ENCODE data around the gene GRHL1. TPM values are rescaled to one million over a fixed set of nuclear protein-coding genes. Genes with fewer than 3 reads are reported as not detected.

The GRHL1 gene
- total RNA-seq, 1 experiment from 2014 or later, result 11.6 TPM

DNA sequence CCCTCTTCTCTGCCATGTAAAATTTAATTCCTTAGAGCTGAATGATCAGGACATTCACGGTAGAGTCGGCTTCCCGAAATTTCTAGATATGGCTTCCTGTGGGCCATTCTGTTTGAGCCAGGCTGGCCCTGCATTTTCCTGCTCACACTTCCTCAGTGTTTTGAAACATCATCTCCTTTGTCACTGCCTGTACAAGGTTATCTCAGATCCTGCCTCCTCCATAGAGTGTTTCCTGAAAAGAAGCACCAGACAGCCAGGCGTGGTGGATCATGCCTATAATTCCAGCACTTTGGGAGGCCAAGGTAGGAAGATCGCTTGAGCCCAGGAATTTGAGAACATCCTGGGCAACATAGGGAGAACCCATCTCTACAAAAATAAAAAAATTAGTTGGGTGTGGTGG lies 43.6 kb downstream of the GRHL1 start:
- no peak overlapping the region for H3K4me3 ChIP-seq (ENCODE audit: low read depth, low read length)
- no peaks in the 10 kb centered on the region for H3K27me3 Mint-ChIP-seq (ENCODE audit: insufficient read depth, unreplicated experiment)
- DNase-seq, result no peak
- ChIA-PET POLR2A (no interaction called here), CTCF (interaction anchor here (1.2 kb wide), 1 partner anchor 11 kb away, joined by 4 read pairs; no protein-coding TSS in a partner anchor)
- H3K27ac Mint-ChIP-seq (ENCODE audit: unreplicated experiment), result no peak overlapping the region
- H3K4me1 ChIP-seq, result no peaks in the 10 kb centered on the region
- H3K36me3 Mint-ChIP-seq (ENCODE audit: insufficient read depth, unreplicated experiment), result peaks cover 18% of the 10 kb centered on the region
- H3K9me3 Mint-ChIP-seq (ENCODE audit: unreplicated experiment), result no peaks in the 10 kb centered on the region
- no peak overlapping the region for H3K4me3 Mint-ChIP-seq (ENCODE audit: unreplicated experiment)
- peaks cover 7% of the 10 kb centered on the region for H3K4me1 Mint-ChIP-seq (ENCODE audit: low read depth, unreplicated experiment)
- no peaks in the 10 kb centered on the region for H3K9me3 ChIP-seq
- no peaks in the 10 kb centered on the region; the same call in none of the 2 replicates for H3K36me3 ChIP-seq (ENCODE audit: control insufficient read depth, insufficient read depth, low read length)
- BruUV-seq (replicated peaks), result no TSS peak
- intact Hi-C loops (cut with micrococcal nuclease; ENCODE audit: unreplicated experiment), result no loop called here
- no peak for TF ChIP-seq CTCF (IDR thresholded peaks at IDR 0.05; ENCODE audit: insufficient read depth in 1 of 2, low read depth in 1 of 2, low read length in 1 of 2, severe bottlenecking in 1 of 2, unreplicated experiment in 1 of 2)
- H3K27me3 ChIP-seq (replicated peaks; ENCODE audit: control insufficient read depth, insufficient read depth, low read length), result no peaks in the 10 kb centered on the region

DNA sequence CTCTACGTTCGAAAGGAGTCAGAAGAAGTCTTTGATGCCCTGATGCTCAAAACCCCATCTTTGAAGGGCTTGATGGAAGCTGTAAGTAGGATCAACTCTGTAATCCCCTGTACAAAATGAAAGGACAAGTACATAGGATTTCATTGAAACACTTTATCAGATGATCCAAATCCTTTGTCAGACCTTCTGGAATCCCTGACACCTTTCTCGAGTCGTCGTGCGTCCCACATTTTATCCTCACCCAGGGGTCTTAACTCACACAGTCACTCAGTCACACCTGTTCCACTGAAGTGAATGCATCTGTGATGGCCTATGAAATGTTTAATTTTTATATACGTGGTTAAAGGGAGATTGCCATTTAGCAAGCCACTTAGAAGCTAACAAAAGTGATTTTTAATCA lies 44.8 kb downstream of the GRHL1 start:
- Mint-ChIP-seq H3K9me3 (ENCODE audit: unreplicated experiment) (no peaks in the 10 kb centered on the region), H3K4me1 (ENCODE audit: low read depth, unreplicated experiment) (peaks cover 3% of the 10 kb centered on the region), H3K27me3 (ENCODE audit: insufficient read depth, unreplicated experiment) (no peaks in the 10 kb centered on the region), H3K36me3 (ENCODE audit: insufficient read depth, unreplicated experiment) (peaks cover 18% of the 10 kb centered on the region), H3K4me3 (ENCODE audit: unreplicated experiment) (no peak overlapping the region), H3K27ac (ENCODE audit: unreplicated experiment) (no peak overlapping the region)
- H3K4me1 ChIP-seq, result no peaks in the 10 kb centered on the region
- no peak for TF ChIP-seq CTCF (IDR thresholded peaks at IDR 0.05; ENCODE audit: insufficient read depth in 1 of 2, low read depth in 1 of 2, low read length in 1 of 2, severe bottlenecking in 1 of 2, unreplicated experiment in 1 of 2)
- no peak overlapping the region for H3K4me3 ChIP-seq (ENCODE audit: low read depth, low read length)
- CTCF ChIA-PET, result interaction anchor here (1.2 kb wide), 1 partner anchor 12 kb away, joined by 4 read pairs; no protein-coding TSS in a partner anchor
- no TSS peak for BruUV-seq (replicated peaks)
- no peak for DNase-seq
- H3K36me3 ChIP-seq (ENCODE audit: control insufficient read depth, insufficient read depth, low read length), result no peaks in the 10 kb centered on the region; the same call in none of the 2 replicates
- no peaks in the 10 kb centered on the region for H3K27me3 ChIP-seq (replicated peaks; ENCODE audit: control insufficient read depth, insufficient read depth, low read length)
- POLR2A ChIA-PET, result no interaction called here
- no peaks in the 10 kb centered on the region for H3K9me3 ChIP-seq
- intact Hi-C loops (cut with micrococcal nuclease; ENCODE audit: unreplicated experiment), result no loop called here

- intact Hi-C loops (cut with micrococcal nuclease; ENCODE audit: unreplicated experiment), result no loop called here
- ChIA-PET POLR2A (interaction anchor here (0.5 kb wide), 1 partner anchor 46 kb away, joined by 8 read pairs; no protein-coding TSS in a partner anchor), CTCF (no interaction called here)
- H3K9me3 ChIP-seq, result no peaks in the 10 kb centered on the region
- TF ChIP-seq CTCF (IDR thresholded peaks at IDR 0.05; ENCODE audit: insufficient read depth in 1 of 2, low read depth in 1 of 2, low read length in 1 of 2, severe bottlenecking in 1 of 2, unreplicated experiment in 1 of 2), result no peak
- Mint-ChIP-seq H3K27me3 (ENCODE audit: insufficient read depth, unreplicated experiment) (no peaks in the 10 kb centered on the region), H3K36me3 (ENCODE audit: insufficient read depth, unreplicated experiment) (peaks cover 11% of the 10 kb centered on the region), H3K9me3 (ENCODE audit: unreplicated experiment) (no peaks in the 10 kb centered on the region), H3K4me3 (ENCODE audit: unreplicated experiment) (no peak overlapping the region), H3K27ac (ENCODE audit: unreplicated experiment) (no peak overlapping the region), H3K4me1 (ENCODE audit: low read depth, unreplicated experiment) (no peaks in the 10 kb centered on the region)
- BruUV-seq (replicated peaks), result no TSS peak
- H3K36me3 ChIP-seq (ENCODE audit: control insufficient read depth, insufficient read depth, low read length), result no peaks in the 10 kb centered on the region; the same call in none of the 2 replicates
- H3K27me3 ChIP-seq (replicated peaks; ENCODE audit: control insufficient read depth, insufficient read depth, low read length), result no peaks in the 10 kb centered on the region
- no peak for DNase-seq
- H3K4me3 ChIP-seq (ENCODE audit: low read depth, low read length), result no peak overlapping the region
- H3K4me1 ChIP-seq, result no peaks in the 10 kb centered on the region
Measured at GRCh38 chr2:9997936-9998335, 46.4 kb downstream of the GRHL1 start.

Data from Caco-2 (cell line).